CD14-positive monocyte (primary cell): ENCODE measurements around the gene IFNL1. TPM values are rescaled to one million over a fixed set of nuclear protein-coding genes. Genes with fewer than 3 reads are reported as not detected.

Experiments used
- DNase-seq, 3 donors: peaks; one replicate each; pipeline ENCODE4 v3.0.0-alpha.2; 2011 to 2022
- H2AFZ ChIP-seq: 2 replicates; pipeline ENCODE4 v1.6.0; 2012; ENCODE audit warnings: mild to moderate bottlenecking, low read depth, low read length, inconsistent platforms; ENCODE audit not compliant: insufficient read depth, poor library complexity, severe bottlenecking
- H3K27ac ChIP-seq, 2 donors: 1 replicate in 1 of 2; 2 replicates in 1 of 2; pipeline ENCODE4 v1.5.1; 2012 to 2013; ENCODE audit warnings: low read length in 2 of 2, control low read depth in 1 of 2, inconsistent platforms in 1 of 2, low read depth in 1 of 2, mild to moderate bottlenecking in 1 of 2
- H3K27me3 ChIP-seq, 2 donors: one replicate each; pipeline versions ENCODE4 v1.6.0 to v1.6.1; 2011 to 2013; ENCODE audit warnings: low read length in 2 of 2; ENCODE audit not compliant: control insufficient read depth in 2 of 2, insufficient read depth in 2 of 2
- H3K36me3 ChIP-seq, 2 donors: replicated peaks in 1 of 2; 1 replicate in 1 of 2; 2 replicates in 1 of 2; pipeline versions ENCODE4 v1.5.1 to v1.6.1; 2012 to 2013; ENCODE audit warnings: low read length in 2 of 2, control low read depth in 1 of 2, inconsistent platforms in 1 of 2, mild to moderate bottlenecking in 1 of 2; ENCODE audit not compliant: insufficient read depth in 2 of 2, control insufficient read depth in 1 of 2
- H3K4me1 ChIP-seq, 2 donors: 1 replicate in 1 of 2; 2 replicates in 1 of 2; pipeline versions ENCODE4 v1.5.1 to v1.6.1; 2012 to 2013; ENCODE audit warnings: low read length in 2 of 2, control low read depth in 1 of 2, inconsistent platforms in 1 of 2, mild to moderate bottlenecking in 1 of 2, moderate library complexity in 1 of 2; ENCODE audit not compliant: insufficient read depth in 2 of 2, control insufficient read depth in 1 of 2
- H3K4me2 ChIP-seq: replicated peaks from 2 replicates; pipeline ENCODE3; 2012; ENCODE audit warnings: low read length, moderate library complexity, mild to moderate bottlenecking; ENCODE audit not compliant: poor library complexity, severe bottlenecking; ENCODE audit errors: extremely low read depth
- H3K4me3 ChIP-seq, 3 experiments: fragments of 200-600 bp in 1 of 3; sonication (generic) in 1 of 3; replicated peaks in 1 of 3; 1 replicate in 2 of 3; 2 replicates in 1 of 3; pipeline ENCODE4 v1.5.1; 2011 to 2013; ENCODE audit warnings: low read length in 3 of 3, mild to moderate bottlenecking in 3 of 3, control low read depth in 2 of 3, low read depth in 2 of 3, inconsistent platforms in 1 of 3, moderate library complexity in 1 of 3
- H3K79me2 ChIP-seq: 2 replicates; pipeline ENCODE4 v1.6.0; 2012; ENCODE audit warnings: mild to moderate bottlenecking, control low read depth, inconsistent platforms, low read length, moderate library complexity; ENCODE audit not compliant: insufficient read depth
- H3K9ac ChIP-seq: 2 replicates; pipeline ENCODE4 v1.6.0; 2017; ENCODE audit warnings: low read length, mild to moderate bottlenecking; ENCODE audit not compliant: insufficient read depth, poor library complexity, severe bottlenecking
- H3K9me3 ChIP-seq, 2 donors: replicated peaks in 1 of 2; 1 replicate in 1 of 2; 2 replicates in 1 of 2; pipeline versions ENCODE4 v1.5.1 to v1.6.1; 2012 to 2013; ENCODE audit warnings: low read length in 2 of 2, control low read depth in 1 of 2; ENCODE audit not compliant: control insufficient read depth in 1 of 2, insufficient read depth in 1 of 2
- H4K20me1 ChIP-seq: 2 replicates; pipeline ENCODE4 v1.6.0; 2012; ENCODE audit warnings: mild to moderate bottlenecking, low read length, control low read depth, moderate library complexity; ENCODE audit not compliant: insufficient read depth
- H3K27ac Mint-ChIP-seq, 7 donors: one replicate each; pipeline ENCODE4 v1.8.0; 2020; ENCODE audit warnings: mild to moderate bottlenecking in 7 of 7, mixed read lengths in 7 of 7, moderate library complexity in 6 of 7, inconsistent platforms in 2 of 7
- H3K27me3 Mint-ChIP-seq, 3 donors: one replicate each; pipeline ENCODE4 v1.8.0; 2021 to 2022; ENCODE audit warnings: low read depth in 3 of 3, mild to moderate bottlenecking in 3 of 3, mixed read lengths in 3 of 3, moderate library complexity in 3 of 3, inconsistent platforms in 1 of 3
- H3K36me3 Mint-ChIP-seq, 2 donors: one replicate each; pipeline ENCODE4 v1.8.0; 2020; ENCODE audit warnings: mixed read lengths in 2 of 2, inconsistent platforms in 1 of 2, mild to moderate bottlenecking in 1 of 2
- H3K4me1 Mint-ChIP-seq: one replicate; pipeline ENCODE4 v1.8.0; 2020; ENCODE audit warnings: mild to moderate bottlenecking, mixed read lengths
- H3K4me3 Mint-ChIP-seq, 2 donors: one replicate each; pipeline ENCODE4 v1.8.0; 2020; ENCODE audit warnings: mild to moderate bottlenecking in 2 of 2, mixed read lengths in 2 of 2, moderate library complexity in 1 of 2
- H3K9me3 Mint-ChIP-seq, 7 donors: one replicate each; pipeline ENCODE4 v1.8.0; 2020 to 2022; ENCODE audit warnings: mixed read lengths in 7 of 7, mild to moderate bottlenecking in 6 of 7, moderate library complexity in 6 of 7, inconsistent platforms in 2 of 7
- CTCF ChIP-seq: fragments of 200-600 bp; IDR thresholded peaks from one replicate; pipeline ENCODE4 v1.8.0; 2022; ENCODE audit warnings: antibody characterized with exemption, mild to moderate bottlenecking
- WGBS: methylation state at CpG from one replicate; pipeline ENCODE4 v1.1.5; 2013; ENCODE audit warnings: missing lambda C conversion rate; ENCODE audit not compliant: insufficient coverage; 5-methylcytosine and 5-hydroxymethylcytosine counted together
- intact Hi-C, 2 donors: fragments of 100-400 bp; cut with micrococcal nuclease; formaldehyde crosslinking; loops; one replicate each; pipeline versions ENCODE4 v1.15.0 to v1.15.1; 2023
- polyA plus RNA-seq, 3 donors: library from polyadenylated mRNA; depleted of rRNA in 1 of 3; unstranded in 2 of 3; stranded (reverse) in 1 of 3; fragments of 300-500 nt in 2 of 3; fragments of >200 nt in 1 of 3; fragmentation: Illumina TruSeq in 2 of 3; gene quantifications; 1 replicate in 2 of 3; 2 replicates in 1 of 3; pipeline ENCODE4 v1.2.3, GENCODE V29; 2012 to 2021

The IFNL1 gene
- polyA plus RNA-seq, 3 donors = not detected

GRCh38 chr19:39277598-39277997, 18.6 kb upstream of the IFNL1 start:
- H4K20me1 ChIP-seq = no peaks in the 10 kb centered on the region
- no peak overlapping the region for H3K27ac ChIP-seq
- no peaks in the 10 kb centered on the region for H3K27me3 ChIP-seq
- H2AFZ ChIP-seq = no peak overlapping the region
- DNase-seq = no peak
- H3K9me3 ChIP-seq = peaks cover 0 to 1% of the 10 kb centered on the region in 2 donors
- 93% methylated on average over 2 of the region's 7 CpGs for WGBS
- no peak for TF ChIP-seq CTCF
- Mint-ChIP-seq H3K9me3 (peaks cover 0 to 6% (median 2%) of the 10 kb centered on the region in 7 donors), H3K27ac (no peak overlapping the region), H3K4me3 (no peak overlapping the region), H3K27me3 (peaks cover 6 to 9% (median 8%) of the 10 kb centered on the region in 3 donors), H3K36me3 (no peaks in the 10 kb centered on the region), H3K4me1 (no peaks in the 10 kb centered on the region)
- no peak overlapping the region for H3K4me3 ChIP-seq
- intact Hi-C loops = no loop called here
- no peak overlapping the region for H3K9ac ChIP-seq
- no peak overlapping the region for H3K4me2 ChIP-seq
- H3K36me3 ChIP-seq = no peaks in the 10 kb centered on the region
- no peaks in the 10 kb centered on the region for H3K79me2 ChIP-seq
- no peaks in the 10 kb centered on the region for H3K4me1 ChIP-seq

GRCh38 chr19:39282021-39282420, 14.2 kb upstream of the IFNL1 start:
- DNase-seq = no peak
- no peak overlapping the region for H3K4me2 ChIP-seq
- H3K4me1 ChIP-seq = no peaks in the 10 kb centered on the region
- peaks cover 3% of the 10 kb centered on the region for H3K4me1 Mint-ChIP-seq
- no peak for TF ChIP-seq CTCF
- no peaks in the 10 kb centered on the region for H4K20me1 ChIP-seq
- no peak overlapping the region for H3K27ac ChIP-seq
- intact Hi-C loops = no loop called here
- H3K4me3 ChIP-seq = no peak overlapping the region
- no peaks in the 10 kb centered on the region for H3K36me3 Mint-ChIP-seq
- peaks cover 0 to 4% of the 10 kb centered on the region in 2 donors for H3K9me3 ChIP-seq
- peaks cover 3 to 17% (median 7%) of the 10 kb centered on the region in 3 donors for H3K27me3 Mint-ChIP-seq
- H3K27ac Mint-ChIP-seq = no peak overlapping the region
- H3K27me3 ChIP-seq = no peaks in the 10 kb centered on the region
- no CpG with 5 or more reads among the region's 1 CpG for WGBS
- no peak overlapping the region for H2AFZ ChIP-seq
- H3K36me3 ChIP-seq = no peaks in the 10 kb centered on the region
- H3K79me2 ChIP-seq = no peaks in the 10 kb centered on the region
- H3K9ac ChIP-seq = no peak overlapping the region
- H3K4me3 Mint-ChIP-seq = no peak overlapping the region
- H3K9me3 Mint-ChIP-seq = peaks cover 0 to 15% (median 7%) of the 10 kb centered on the region in 7 donors
